Adrenal gland (tissue), 12 donors: ENCODE measurements around the gene DDX49. TPM values are rescaled to one million over a fixed set of nuclear protein-coding genes. Genes with fewer than 3 reads are reported as not detected.

Source experiments
- DNase-seq, 7 donors: peaks; one replicate each; pipeline ENCODE4 v3.0.0-alpha.2; 2019 to 2020
- H3K27ac ChIP-seq, 5 donors: fragments of 200-600 bp; sonication (generic) in 4 of 5; 1 replicate in 3 of 5; 2 replicates in 2 of 5; pipeline versions ENCODE4 v1.5.1 to v1.8.0; 2016 to 2020; ENCODE audit warnings: mild to moderate bottlenecking in 1 of 5
- H3K27me3 ChIP-seq: fragments of 200-600 bp; 2 replicates; pipeline ENCODE4 v1.8.0; 2021
- H3K36me3 ChIP-seq, 2 donors: fragments of 200-600 bp; replicated peaks in 1 of 2; 1 replicate in 1 of 2; 2 replicates in 1 of 2; pipeline versions ENCODE4 v1.5.1 to v1.8.0; 2018 to 2022
- H3K4me1 ChIP-seq, 2 donors: fragments of 200-600 bp; replicated peaks in 1 of 2; 1 replicate in 1 of 2; 2 replicates in 1 of 2; pipeline versions ENCODE4 v1.5.1 to v1.8.0; 2018 to 2021
- H3K4me3 ChIP-seq, 4 donors: fragments of 200-600 bp; sonication (generic) in 3 of 4; one replicate each; pipeline ENCODE4 v1.5.1; 2016 to 2018
- H3K9me3 ChIP-seq, 3 donors: fragments of 200-600 bp; sonication (generic) in 1 of 3; replicated peaks in 1 of 3; 1 replicate in 2 of 3; 2 replicates in 1 of 3; pipeline versions ENCODE4 v1.5.1 to v1.8.0; 2016 to 2021
- POLR2A ChIP-seq, 2 donors: fragments of 450-650 bp; IDR thresholded peaks; one replicate each; pipeline ENCODE4 v1.6.1; 2017; ENCODE audit warnings: antibody characterized with exemption in 2 of 2, mild to moderate bottlenecking in 2 of 2, moderate library complexity in 1 of 2
- WGBS, 4 donors: extraction: QIAGEN DNeasy Blood & Tissue Kit in 2 of 4; methylation state at CpG; one replicate each; pipeline versions ENCODE4 v1.1.5 to v1.1.7; 2013 to 2017; 5-methylcytosine and 5-hydroxymethylcytosine counted together
- intact Hi-C, 2 donors: fragments of 100-400 bp; cut with DNase I; formaldehyde crosslinking; loops; one replicate each; pipeline versions ENCODE4 v1.14.1 to v1.15.0; 2022 to 2023
- polyA plus RNA-seq, 3 donors: library from polyadenylated mRNA; stranded (reverse); fragments of 200-250 nt in 2 of 3; fragments of 350-450 nt in 1 of 3; fragmentation: Illumina TruSeq in 1 of 3; extraction: RNeasy Lipid Tissue Mini Kit (QIAGEN cat#74804) in 1 of 3; gene quantifications; one replicate each; pipeline ENCODE4 v1.2.3, GENCODE V29; 2013 to 2014
- total RNA-seq, 9 donors: library from RNA; depleted of rRNA in 4 of 9; stranded (reverse); fragments of >200 nt in 4 of 9; fragments of 120-200 nt in 1 of 9; fragmentation: NEBNext Ultra II Directional in 1 of 9; extraction: Animal tissue kit (Norgen Biotek cat#: 25700) in 1 of 9; gene quantifications; one replicate each; pipeline versions ENCODE4 v1.1.0 to v1.2.4, GENCODE V29; 2013 to 2023
- TF ChIP-seq, protein P1 (sequence below), 6 experiments: fragments of 450-650 bp in 4 of 6; fragments of 200-600 bp in 2 of 6; sonication (generic) in 1 of 6; IDR thresholded peaks; 1 replicate in 5 of 6; 2 replicates in 1 of 6; pipeline versions ENCODE4 v1.5.1 to v1.8.0; 2016 to 2021; ENCODE audit warnings: antibody characterized with exemption in 6 of 6, mild to moderate bottlenecking in 2 of 6, moderate library complexity in 1 of 6
- donor health status: healthy with polysubstance abuse.
- donor health status: Bipolar disorder and iron deficiency.
- donor health status: DM: yes; HTN: yes; CAD: no.
- donor health status: DM: no; HTN: no; CAD: no.
- donor health status: DM: no; HTN: no; CAD: no.
- donor health status: DM: yes; HTN: yes; CAD: no.

Gene DDX49
- total and polyA plus RNA-seq, 12 donors = 29.1 to 105 (median 47.7) TPM

DNA sequence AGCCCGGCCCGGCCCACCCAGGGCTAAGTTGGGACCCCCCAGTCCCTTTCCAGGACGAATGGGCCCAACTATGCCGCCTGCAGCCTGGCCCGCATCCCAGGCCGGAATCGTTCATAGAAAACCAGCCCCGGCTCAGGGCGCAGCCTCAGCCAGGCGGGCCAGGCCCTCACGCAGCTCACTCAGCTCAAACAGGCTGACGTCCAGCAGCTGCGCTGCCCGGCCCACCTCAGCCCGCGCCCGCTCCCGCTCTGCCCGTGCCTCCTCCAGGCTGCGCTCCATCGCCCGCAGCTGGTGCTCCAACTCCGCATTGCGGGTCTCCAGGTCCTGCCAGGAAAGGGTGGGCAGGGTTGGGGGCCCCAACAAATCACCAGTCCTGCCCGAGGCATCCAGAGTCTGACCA lies 9.8 kb downstream of the DDX49 start:
- Histone ChIP-seq H3K4me1 (peaks cover 0 to 7% of the 10 kb centered on the region in 2 donors), H3K36me3 (peaks cover 0 to 63% of the 10 kb centered on the region in 2 donors), H3K27ac (no peak overlapping the region), H3K9me3 (no peaks in the 10 kb centered on the region), H3K27me3 (no peaks in the 10 kb centered on the region), H3K4me3 (no peak overlapping the region)
- intact Hi-C loops = loop anchor here in 1 of 2 donors (10.0 kb wide), 1 partner anchor 465 kb away; no protein-coding TSS in a partner anchor
- TF ChIP-seq, protein P1, sequence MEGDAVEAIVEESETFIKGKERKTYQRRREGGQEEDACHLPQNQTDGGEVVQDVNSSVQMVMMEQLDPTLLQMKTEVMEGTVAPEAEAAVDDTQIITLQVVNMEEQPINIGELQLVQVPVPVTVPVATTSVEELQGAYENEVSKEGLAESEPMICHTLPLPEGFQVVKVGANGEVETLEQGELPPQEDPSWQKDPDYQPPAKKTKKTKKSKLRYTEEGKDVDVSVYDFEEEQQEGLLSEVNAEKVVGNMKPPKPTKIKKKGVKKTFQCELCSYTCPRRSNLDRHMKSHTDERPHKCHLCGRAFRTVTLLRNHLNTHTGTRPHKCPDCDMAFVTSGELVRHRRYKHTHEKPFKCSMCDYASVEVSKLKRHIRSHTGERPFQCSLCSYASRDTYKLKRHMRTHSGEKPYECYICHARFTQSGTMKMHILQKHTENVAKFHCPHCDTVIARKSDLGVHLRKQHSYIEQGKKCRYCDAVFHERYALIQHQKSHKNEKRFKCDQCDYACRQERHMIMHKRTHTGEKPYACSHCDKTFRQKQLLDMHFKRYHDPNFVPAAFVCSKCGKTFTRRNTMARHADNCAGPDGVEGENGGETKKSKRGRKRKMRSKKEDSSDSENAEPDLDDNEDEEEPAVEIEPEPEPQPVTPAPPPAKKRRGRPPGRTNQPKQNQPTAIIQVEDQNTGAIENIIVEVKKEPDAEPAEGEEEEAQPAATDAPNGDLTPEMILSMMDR (IDR thresholded peaks at IDR 0.05) = no peak
- TF ChIP-seq POLR2A (IDR thresholded peaks at IDR 0.05) = no peak
- DNase-seq = no peak
- 91 to 100% (median 92%) methylated on average over 2 to 25 of the region's 25 CpGs for WGBS, 4 donors

DNA sequence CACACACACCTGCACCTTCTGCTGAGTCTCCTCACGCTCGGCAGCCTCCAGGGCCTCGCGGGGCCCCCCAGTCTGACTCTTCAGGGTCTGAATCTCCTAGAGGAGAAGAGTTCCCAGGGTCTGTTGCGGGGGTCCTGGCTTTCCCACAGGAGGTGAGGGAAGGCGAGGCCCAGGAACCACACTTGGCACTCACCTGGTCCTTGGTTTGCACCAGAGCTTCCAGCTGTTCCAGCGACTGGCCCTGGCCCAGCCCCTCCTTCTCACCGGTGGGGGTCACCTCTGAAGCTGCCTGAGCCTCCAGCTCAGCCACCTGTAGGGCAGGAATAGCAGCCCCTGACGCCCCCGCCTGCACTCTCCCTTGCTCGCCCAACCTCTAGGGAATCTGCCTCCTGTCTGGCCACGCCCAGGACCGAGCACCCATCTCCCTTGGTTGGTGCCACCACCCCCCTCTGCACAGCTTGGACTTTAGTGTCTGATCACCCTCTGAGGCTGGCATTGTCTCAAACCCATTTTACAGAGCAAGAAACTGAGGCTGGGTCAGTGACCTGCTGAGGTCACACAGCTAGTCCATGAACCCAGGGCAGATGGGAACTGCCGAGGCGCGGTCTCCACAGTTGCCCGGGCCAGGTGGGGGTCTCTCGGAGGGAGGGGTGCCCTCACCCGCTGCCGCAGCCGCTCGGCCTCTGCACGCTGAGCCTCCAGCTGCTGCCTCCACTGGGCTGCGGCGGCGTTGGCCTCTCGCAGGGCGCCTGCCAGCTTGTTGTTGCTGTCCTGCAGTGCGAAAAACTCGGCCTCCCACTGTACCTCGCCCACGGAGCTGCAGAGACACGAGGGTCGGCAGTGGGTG lies 12.0 kb downstream of the DDX49 start:
- peaks cover 0 to 7% of the 10 kb centered on the region in 2 donors for H3K4me1 ChIP-seq
- H3K27me3 ChIP-seq = no peaks in the 10 kb centered on the region
- peaks cover 0 to 41% of the 10 kb centered on the region in 2 donors for H3K36me3 ChIP-seq
- H3K4me3 ChIP-seq = no peak overlapping the region
- H3K27ac ChIP-seq = peak overlapping the region in 1 of 5 donors; percentile 20
- DNase-seq = peak in 1 of 7 donors; percentile 39
- TF ChIP-seq POLR2A (IDR thresholded peaks at IDR 0.05) = no peak
- TF ChIP-seq, protein P1 (IDR thresholded peaks at IDR 0.05) = no peak
- intact Hi-C loops = no loop called here
- WGBS, 4 donors = 84 to 96% (median 90%) methylated on average over 11 to 34 of the region's 34 CpGs
- H3K9me3 ChIP-seq = no peaks in the 10 kb centered on the region

DNA sequence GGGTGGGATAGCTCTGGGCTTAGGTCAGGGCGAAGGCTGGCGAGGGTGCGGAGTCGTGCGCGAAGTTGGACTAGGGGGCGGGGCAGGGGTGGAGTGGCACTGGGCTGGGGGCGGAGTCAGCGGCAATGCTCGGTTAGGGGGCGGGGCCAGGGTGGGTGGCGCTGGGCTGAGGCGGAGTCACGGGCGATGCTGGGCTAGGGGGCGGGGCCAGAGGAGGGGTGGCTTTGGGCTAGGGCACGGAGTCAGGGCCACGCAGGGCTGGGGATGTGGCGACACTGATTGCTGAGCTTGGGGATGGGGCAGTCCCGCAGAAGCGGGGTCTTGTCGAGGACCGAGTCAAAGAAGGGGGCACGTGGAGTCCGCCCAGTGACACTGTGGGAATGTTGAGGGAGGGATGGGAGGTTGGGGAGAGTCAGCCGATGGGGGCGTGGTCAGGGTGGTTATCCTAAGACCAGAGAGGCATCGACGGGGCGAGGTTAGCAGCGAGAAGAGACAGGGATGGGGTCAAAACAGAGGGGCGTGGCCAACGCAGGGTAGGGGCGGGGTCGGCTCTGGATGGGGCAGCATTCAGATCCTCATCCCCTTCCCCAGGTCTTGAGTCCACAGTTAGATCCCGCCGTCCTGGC lies 12.8 kb downstream of the DDX49 start:
- no peaks in the 10 kb centered on the region for H3K9me3 ChIP-seq
- TF ChIP-seq POLR2A (IDR thresholded peaks at IDR 0.05) = no peak
- TF ChIP-seq, protein P1 (IDR thresholded peaks at IDR 0.05) = no peak
- peaks cover 0 to 7% of the 10 kb centered on the region in 2 donors for H3K4me1 ChIP-seq
- intact Hi-C loops = no loop called here
- WGBS, 4 donors = 12 to 17% (median 15%) methylated on average over 22 to 37 of the region's 37 CpGs
- H3K27ac ChIP-seq = peak overlapping the region in 1 of 5 donors; percentile 20
- H3K36me3 ChIP-seq = peaks cover 0 to 34% of the 10 kb centered on the region in 2 donors
- DNase-seq = peak; percentile 85 to 96 (median 90)
- H3K27me3 ChIP-seq = no peaks in the 10 kb centered on the region
- peak overlapping the region in 1 of 4 donors; percentile 24 for H3K4me3 ChIP-seq

DNA sequence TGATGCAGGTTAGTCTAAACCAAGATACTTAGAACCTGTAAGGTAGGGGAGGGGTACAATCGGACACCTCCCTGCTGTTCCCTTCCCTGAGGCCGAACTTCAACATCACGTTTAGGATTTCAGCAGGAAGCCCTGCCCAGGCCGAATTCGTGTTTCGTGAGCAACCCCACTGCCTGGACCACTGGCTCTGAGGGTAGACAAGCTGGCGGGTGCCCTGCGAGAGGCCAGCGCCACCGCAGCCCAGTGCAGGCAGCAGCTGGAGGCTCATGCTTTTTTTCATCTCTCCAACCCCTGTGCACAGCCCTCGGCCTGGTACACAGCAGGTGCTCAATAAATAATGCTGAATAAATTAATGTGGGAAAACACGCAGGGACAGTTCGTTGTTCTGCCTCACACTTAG lies 13.8 kb downstream of the DDX49 start:
- Histone ChIP-seq H3K27ac (no peak overlapping the region), H3K27me3 (no peaks in the 10 kb centered on the region), H3K4me1 (peaks cover 0 to 7% of the 10 kb centered on the region in 2 donors), H3K9me3 (no peaks in the 10 kb centered on the region), H3K4me3 (no peak overlapping the region), H3K36me3 (peaks cover 0 to 24% of the 10 kb centered on the region in 2 donors)
- TF ChIP-seq, protein P1 (IDR thresholded peaks at IDR 0.05) = no peak
- no peak for TF ChIP-seq POLR2A (IDR thresholded peaks at IDR 0.05)
- WGBS, 4 donors = 88 to 93% (median 91%) methylated on average over 13 of the region's 13 CpGs
- no peak for DNase-seq
- intact Hi-C loops = no loop called here
